DMS114 treated with DMSO at 0.1 percent for 48 hours (cell line): ENCODE results near the gene CDH9.
A peak's percentile ranks its signal among the peaks of the same experiment; 100 is the strongest.

Experiments
- DNase-seq: peaks from one replicate; lab custom pipeline; 2025; ENCODE audit not compliant: unreplicated experiment; lab: John Stamatoyannopoulos, UW

Gene CDH9

GRCh38 chr5:27038476-27038875 is at the start of gene CDH9:
Gene CDH9 (minus strand): TSS chr5:27038586. CDS start chr5:26988333, 50,253 bp downstream.
- no peak for DNase-seq

- DNase-seq = no peak
Measured at GRCh38 chr5:27087747-27088146, 49.4 kb upstream of the CDH9 start.

GRCh38 chr5:27083449-27084415 is 45.3 kb upstream of the CDH9 start:
- no peak for DNase-seq

- DNase-seq = no peak
Measured at GRCh38 chr5:27080147-27080546, 41.8 kb upstream of the CDH9 start.

GRCh38 chr5:27062451-27062850 is 24.1 kb upstream of the CDH9 start:
- DNase-seq = no peak

GRCh38 chr5:27048510-27048909 is 10.1 kb upstream of the CDH9 start:
- DNase-seq = no peak

- no peak for DNase-seq
Measured at GRCh38 chr5:27041372-27041771, 3.0 kb upstream of the CDH9 start.

- no peak for DNase-seq
Measured at GRCh38 chr5:27034565-27034964, 3.8 kb downstream of the CDH9 start.

- no peak for DNase-seq
Measured at GRCh38 chr5:27026801-27027200, 11.6 kb downstream of the CDH9 start.

- DNase-seq = no peak
Measured at GRCh38 chr5:27026063-27026462, 12.3 kb downstream of the CDH9 start.

- no peak for DNase-seq
Measured at GRCh38 chr5:27021471-27021870, 16.9 kb downstream of the CDH9 start.

- peak; percentile 3 for DNase-seq
Measured at GRCh38 chr5:27020973-27021372, 17.4 kb downstream of the CDH9 start.

GRCh38 chr5:27015758-27016157 is 22.6 kb downstream of the CDH9 start:
- DNase-seq = no peak

GRCh38 chr5:27011274-27011673 is 27.1 kb downstream of the CDH9 start:
- DNase-seq = no peak

- DNase-seq = no peak
Measured at GRCh38 chr5:27010646-27011045, 27.7 kb downstream of the CDH9 start.

- DNase-seq = no peak
Measured at GRCh38 chr5:27009540-27009915, 28.9 kb downstream of the CDH9 start.

- DNase-seq = no peak
Measured at GRCh38 chr5:27008604-27009539, 29.5 kb downstream of the CDH9 start.

- no peak for DNase-seq
Measured at GRCh38 chr5:27007121-27007520, 31.3 kb downstream of the CDH9 start.

- DNase-seq = no peak
Measured at GRCh38 chr5:26986985-26987384, 51.4 kb downstream of the CDH9 start.

- DNase-seq = no peak
Measured at GRCh38 chr5:26981750-26982149, 56.6 kb downstream of the CDH9 start.

- DNase-seq = no peak
Measured at GRCh38 chr5:26959290-26959689, 79.1 kb downstream of the CDH9 start.

GRCh38 chr5:26955161-26955560 is 83.2 kb downstream of the CDH9 start:
- DNase-seq = no peak
